HG03558 (cell line): ENCODE measurements around the gene NECAB3.
A peak's percentile ranks its signal among the peaks of the same experiment; 100 is the strongest.

Experiments
- ATAC-seq: cut with Tn5 transposase; IDR thresholded peaks from one replicate; pipeline ENCODE4 v1.9.1; 2021; ENCODE audit warnings: moderate number of reproducible peaks; ENCODE audit not compliant: unreplicated experiment; ENCODE audit errors: extremely low read depth

NECAB3 gene

DNA sequence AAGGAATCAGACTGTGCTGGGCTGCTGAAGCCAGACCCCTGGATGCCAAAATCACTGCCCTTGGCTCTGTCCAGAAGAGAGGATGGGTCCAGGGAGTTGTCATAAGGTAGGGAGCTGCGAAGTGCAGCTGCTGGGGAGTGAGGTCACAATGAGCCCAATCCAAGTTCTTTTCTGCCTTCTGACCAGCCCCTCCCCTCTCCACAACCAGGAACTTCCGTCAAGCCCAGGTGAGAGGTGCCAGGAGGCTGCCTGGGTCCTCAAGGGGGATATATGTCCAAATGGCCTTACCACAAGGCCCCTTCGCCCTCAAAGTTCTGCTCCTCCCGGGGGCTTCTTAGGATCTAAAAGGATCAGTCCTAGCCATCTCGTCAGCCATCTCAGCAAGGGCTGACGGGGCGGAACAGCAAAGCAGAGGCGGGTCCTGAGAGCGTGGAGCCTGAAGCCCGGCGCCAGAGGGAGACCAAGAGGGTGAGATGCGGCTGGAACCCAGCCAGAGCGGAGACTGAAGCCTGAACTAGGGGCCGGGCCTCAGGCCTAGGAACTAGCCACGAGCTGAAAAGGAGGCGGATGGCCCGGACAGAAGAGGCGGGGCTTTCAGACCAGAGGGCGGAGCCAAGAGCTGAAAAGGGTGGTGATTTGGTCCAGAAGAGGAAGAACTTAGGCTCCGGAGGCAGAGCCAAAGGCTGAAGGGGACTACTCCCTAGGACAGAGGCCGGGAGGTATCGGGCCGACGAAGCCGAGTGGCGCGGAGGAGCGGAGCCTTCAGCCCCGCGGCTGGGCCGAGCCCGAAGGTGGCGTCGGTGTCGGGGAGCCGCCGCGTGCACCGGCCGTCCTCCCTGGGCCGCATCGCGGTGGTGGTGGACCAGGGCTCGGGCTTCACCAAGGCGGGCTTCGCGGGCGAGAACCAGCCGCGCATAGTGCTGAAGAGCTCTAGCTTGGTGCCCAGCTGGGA is 7.7 kb downstream of the NECAB3 start, which contains the start of gene ACTL10:
ACTL10 (plus strand) TSS at position 651 of the 952 bp plus-strand sequence. CDS start 555 bp downstream, outside the sequence.
- ATAC-seq = peak; percentile 43

DNA sequence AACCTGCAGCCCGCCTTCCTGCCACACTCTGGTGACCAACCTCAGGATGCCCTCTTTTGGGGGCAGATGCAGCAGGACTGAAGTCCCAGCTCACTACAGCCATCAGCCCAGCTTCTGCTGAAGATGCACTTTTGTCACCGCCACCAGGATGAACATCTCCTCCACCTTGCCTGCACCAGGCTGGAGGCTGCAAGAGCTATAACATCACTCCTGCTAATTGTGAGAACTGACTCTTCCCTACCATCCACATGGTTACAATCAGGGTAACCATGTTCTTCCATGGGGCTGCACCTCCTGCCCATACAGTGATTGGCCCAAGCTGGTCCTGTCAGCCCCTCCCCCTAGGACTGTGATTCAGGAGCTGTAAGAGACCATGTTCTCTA is 9.5 kb downstream of the NECAB3 start:
- ATAC-seq = no peak

DNA sequence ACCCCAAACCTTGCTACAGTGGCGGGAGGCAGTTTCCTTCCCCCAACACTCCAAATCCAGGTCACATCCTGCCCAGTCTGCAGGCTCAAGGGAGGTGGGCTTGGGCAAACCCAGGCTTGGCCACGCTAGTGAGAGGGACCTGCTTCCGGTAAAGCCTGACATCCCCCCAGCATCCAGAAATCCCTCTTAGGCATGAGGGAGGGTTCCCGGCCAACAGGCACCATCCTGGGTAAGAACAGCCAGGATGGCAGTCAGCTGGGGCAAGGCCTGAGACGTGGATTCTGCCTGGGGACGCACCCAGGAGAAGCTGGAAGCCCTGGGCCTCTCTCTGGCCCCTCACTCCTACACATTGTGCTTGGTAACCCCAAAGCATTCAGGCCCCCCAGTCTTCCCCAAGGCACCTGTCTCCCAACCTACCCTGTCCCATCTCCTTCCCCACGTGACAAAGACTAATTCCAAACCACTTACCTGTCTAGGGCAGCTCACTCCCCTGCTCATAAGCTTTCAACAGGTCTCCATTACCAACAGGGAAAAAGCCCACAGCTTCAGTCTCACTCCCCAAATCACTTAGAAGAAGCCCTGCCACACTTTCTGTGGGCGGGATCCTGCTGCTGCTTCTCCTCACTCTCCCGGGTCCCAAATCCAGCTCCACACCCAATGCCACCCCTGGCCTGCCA is 10.0 kb downstream of the NECAB3 start:
- no peak for ATAC-seq

DNA sequence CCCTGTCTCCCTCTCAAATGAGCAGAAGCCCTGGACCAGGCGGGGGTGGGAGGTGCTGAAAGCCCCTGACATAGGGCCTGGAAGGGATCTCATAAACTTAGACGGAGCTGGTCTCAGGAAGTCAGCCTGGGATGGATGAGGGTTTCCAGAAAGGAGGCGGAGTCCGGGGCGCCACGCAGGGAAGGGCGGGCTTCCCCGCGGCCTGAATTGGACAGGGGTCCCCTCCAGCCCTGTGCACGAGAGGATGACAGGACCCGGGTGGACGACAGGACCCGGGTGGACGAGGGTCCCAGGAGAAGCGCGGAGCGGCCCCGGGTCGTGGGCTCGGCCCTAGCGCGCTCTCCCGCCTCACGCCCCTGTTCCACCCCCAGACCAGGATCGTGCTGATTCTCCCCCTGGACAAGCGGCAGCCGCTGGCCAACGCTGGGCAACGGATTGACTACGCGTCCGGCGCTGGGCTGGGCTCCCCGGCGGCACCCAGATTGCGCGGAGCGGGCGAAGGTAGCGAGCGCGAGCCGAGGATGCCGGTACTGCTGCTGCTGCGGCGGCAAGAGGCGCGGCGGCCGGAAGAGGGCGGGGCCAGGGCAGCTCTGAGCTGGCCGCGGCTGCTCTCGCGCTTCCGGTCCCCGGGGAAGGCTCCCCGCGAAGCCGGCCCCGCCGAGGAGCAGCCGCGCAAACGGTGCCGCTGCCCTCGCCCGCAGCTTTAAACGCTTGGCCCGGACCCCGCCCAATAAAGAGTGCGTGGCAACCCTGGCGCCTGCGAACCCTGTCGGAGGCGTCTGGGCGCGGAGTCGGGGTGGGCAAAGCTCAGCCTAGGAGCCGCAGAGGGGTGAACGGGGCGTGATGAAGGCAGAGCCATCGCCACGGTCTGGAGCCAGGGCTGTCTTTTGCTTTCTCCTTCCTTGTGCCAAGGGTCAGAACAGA is 10.8 kb downstream of the NECAB3 start:
- ATAC-seq = no peak

DNA sequence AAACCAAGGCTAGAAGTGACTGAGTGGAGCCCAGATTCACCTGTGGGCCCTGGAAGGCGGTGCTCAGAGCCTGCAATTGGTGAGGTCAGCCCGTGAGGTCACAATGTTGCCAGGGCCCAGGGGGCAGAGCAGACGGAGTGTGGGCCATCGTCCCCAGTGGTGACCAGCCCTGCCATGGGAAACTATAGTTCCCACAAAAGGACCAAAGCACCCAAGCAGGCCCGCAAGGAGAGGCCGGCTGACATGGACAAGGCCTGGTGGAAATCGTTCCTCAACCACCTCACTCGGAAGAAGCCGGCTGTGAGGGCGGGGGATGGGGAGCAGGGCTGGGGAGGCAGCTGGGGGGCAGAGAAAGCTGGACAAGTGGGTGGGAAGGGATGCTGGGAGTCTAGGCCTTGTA is 12.1 kb downstream of the NECAB3 start, which contains the start of gene C20orf144:
C20orf144 (plus strand) TSS at position 156 of the 400 bp plus-strand sequence; CDS start at position 175, 19 bp downstream.
- no peak for ATAC-seq

DNA sequence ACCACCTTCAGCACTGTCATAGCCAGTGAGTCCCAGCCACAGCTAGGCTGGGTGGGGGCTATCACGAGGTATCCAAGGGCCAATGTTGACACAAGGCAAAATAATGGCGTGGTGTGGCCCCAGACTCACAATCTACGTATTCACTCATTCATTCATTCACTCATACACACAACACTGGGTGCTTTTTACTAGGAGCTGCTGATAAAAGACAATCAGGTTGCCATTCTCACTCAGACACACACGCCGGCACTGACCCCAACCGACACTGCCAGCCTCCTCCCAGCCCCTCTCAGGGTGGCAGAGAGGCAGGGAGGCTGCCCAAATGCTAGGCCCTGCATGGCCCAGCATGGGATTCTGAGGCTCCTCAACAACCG is 13.6 kb downstream of the NECAB3 start:
- ATAC-seq = no peak

DNA sequence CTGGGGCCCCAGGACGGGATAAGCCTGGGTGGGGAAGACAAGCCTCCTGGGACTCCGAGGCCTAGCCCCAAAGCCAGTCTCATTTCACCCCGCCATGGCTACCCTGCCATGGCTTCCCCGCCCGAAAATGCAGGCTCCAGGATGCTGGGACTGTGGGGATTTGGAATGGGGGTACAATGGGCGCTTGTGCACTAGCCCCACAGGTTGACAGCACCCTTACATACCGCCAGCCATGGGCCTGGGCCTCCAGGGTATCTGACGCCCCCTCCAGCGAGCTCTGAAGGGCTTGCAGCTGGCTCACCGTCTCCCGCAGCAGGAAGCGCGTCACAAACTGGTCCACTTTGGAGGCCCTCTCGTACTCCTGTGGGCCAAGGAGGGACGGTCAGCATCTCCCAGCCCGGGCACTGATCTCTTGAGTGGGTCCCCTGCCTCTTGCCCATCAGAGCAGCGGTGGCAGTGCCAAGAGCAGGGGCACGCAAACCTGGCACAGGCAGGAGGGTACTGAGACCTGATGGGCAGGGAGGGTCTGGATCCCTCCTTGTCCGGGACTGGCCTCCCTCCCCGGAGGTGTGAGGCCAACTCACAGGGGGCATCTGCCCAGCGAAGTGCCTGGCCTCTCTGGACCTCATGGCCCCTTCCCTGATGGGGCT is 14.1 kb downstream of the NECAB3 start:
- ATAC-seq = no peak

DNA sequence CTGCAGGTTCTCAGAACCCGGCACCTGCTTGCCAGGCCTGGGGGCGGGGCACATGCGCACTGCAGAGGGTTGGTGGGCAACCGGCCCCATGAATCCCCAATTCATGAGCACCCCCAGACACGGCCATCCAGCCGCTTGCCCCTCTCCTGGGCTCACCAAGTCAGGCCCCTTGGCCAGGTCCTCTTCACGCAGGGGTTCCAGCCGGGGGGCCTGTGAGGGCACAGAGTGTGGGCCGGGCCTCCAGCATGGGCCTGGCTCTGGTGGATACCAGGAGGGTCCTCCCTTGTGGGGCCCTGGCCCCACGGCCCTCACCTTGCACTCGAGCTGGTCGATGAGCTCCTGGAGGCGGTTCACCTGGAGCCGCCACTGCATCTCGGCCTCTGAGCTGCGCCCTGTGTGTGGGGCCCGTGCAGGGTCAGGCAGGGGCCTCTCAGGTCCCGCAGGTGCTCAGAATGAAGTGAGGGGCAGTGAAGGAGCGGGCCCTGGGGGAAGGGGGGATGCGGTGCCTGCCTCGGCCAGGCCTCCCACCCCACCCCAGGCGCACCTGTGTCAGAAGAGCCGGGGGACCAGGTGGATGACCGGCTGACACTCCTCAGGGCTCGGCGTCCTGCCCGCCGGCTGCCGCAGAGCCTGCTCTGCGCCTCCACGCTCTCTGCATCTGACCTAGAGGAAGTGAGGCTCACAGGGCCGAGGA is 14.7 kb downstream of the NECAB3 start:
- no peak for ATAC-seq

DNA sequence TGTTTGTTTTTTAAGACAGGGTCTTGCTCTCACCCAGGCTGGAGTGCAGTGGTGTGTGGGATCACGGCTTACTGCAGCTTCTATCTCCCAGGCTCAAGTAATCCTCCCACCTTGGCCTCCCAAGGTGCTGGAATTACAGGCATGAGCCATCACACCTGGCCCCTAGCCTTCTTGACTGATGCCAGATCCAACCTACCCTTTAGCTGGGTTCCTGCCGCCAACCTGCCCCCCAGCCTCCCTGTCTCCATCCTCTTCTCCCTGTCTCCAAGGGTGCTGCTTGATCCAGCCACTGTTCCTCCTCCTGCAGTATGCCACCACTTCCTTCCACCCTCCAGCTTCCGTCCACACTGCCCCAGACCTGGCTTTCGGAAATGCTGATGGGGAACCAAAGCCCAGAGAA is 15.3 kb downstream of the NECAB3 start:
- no peak for ATAC-seq

DNA sequence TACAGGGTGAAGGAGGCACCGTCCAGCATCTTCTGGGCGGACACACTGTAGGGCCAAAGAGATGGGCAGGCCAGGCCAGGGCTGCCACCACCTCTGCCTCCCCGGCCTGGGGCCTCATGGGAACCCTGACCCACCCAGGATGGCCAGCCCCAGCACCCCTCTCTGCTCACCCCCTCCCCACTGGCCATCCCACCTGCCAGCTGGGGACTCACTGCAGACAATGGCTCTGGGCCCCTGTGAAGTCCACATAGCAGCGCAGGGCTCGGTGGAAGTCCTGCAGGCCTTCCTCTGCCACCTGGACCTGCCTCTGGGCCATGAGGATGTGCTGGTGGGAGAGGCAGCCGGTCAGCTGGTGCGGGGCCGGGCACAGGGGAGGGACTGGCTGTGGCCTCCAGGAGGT is 15.7 kb downstream of the NECAB3 start:
- no peak for ATAC-seq

DNA sequence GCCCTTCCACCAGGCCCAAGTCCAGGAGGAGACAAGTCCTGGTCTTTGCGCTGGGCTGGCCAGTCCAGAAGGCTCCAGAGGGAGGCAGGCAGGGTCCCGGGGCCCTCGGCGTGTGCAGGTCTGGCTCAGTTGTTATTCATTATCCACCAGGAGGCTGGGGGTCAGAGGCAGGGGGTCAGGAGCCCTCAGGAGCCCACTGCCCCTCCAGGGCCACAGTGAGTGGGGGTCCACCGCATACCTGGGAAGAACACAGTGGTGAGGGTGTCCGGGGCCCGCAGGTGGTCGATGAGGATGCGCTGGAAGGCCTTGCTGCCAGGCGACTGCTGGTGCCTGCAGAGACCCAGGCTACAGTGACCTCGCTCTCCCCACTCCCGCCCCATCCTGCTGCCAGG is 16.5 kb downstream of the NECAB3 start:
- no peak for ATAC-seq

DNA sequence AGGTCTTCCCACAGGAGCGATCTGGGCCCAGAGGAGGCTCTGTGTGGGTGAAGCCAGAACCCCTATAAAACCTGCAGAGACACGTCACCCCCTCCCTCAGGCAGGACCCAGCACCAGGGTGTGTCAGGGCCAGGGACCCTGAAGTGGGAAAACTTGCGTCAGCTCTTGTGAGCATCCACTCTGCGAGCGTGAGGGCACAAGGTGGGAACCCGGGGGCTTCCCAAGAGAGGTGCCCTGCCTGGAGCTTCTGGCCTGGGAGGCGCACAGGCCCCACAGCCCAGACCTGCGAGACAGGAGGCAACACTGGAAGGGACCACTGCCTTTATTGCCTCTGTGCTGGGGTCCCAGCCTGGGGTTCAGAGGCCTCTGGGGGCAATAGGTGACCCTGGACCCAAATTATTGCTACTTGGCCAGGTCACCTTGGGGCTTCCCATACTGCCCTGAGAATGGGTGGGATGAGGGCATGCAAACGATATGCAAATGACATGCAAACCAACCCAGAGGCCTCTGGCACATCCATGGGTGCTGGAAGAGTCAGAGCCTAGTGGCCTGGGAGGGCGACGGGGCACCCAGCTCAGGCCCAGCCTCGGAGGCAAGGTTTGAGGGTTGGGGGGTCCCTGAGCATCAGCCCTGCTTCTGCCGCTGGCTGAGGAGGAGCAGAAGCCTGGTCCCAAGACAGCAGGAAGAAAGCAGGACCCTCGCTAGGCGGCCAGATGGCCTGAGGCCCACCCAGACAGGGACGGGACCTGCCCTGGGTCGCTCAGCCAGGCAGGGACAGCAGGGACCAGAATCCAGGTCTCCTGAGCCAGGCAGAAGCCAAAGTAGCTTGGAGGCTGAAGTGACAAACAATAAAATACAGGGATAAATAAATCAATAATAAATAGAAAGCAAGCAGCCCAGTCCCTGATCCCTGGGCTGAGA is 17.2 kb downstream of the NECAB3 start:
- ATAC-seq = no peak

DNA sequence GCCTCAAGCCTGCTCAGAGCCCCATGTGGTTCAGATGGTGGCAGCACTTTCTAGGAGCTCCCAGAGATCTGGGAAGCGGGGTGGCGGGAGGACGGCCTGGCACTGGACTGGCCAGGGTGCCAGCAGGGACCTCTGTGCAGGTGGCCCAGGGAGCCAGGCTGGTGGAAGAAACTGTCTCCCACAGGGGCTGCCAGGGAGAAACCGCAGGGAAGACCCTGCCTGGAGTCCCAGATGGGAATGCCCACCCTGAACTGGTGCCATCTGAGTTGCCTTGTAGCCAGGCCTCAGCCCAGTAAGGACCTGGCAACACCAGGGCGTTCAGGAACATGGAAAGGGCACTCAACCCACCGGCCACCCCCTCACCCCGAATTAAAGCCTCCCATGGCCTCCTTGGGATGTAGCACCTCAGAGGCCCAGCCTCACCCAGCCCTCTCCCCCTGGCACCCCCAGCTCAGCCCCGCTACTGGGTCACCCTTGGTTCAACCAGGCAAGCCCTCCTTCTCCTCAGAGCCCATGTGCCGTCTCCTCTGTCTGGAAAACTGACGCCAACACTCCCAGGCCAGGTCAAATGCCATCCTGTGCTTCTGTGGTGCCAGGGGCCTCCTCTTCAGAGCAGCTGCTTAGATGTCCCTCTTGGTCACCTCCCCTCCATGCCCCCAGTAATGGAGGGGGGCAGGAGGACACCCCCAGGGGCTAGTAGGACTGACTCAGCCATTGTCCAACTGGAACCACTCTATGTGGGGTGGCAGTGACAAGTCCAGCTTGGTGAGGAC is 18.0 kb downstream of the NECAB3 start:
- ATAC-seq = no peak

DNA sequence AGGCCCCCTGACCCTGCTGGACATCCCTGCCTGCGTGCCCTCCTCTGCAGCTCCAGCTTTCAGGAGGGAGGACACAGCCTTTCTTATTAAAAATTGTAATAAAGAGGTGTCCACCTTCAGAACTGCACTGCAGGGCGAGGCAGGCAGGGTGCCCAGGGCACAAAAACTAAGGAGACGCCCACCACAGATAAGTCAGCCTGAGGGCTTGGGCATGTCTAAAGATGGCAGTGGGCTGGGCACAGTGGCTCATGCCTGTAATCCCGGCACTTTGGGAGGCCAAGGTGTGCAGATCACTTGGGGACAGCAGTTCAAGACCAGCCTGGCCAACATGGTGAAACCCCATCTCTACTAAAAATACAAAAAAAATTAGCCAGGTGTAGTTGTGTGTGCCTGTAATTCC is 19.1 kb downstream of the NECAB3 start:
- ATAC-seq = no peak

DNA sequence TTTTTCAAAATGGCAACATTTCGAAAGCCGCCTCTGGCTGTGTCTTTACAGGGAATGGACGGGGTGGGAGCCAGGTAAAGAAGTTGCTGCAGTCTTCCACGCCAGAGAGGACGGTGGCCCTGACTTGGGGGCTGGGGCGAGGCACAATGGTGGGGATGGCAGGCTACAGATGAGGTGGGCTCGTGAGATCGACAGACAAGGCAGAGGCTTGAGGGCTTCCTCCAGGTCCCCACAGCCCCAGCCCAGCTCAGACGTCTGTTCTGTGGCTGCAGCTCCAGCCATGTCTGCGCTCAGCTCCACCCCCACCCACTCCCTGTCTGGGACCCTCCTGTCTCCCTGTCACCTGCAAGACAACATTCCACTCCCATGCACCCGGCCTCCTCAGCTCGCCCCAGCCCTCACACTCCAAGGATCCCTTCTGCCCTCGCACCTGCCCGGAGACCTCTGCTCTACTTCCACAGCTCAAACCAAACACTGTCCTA is 19.5 kb downstream of the NECAB3 start:
- ATAC-seq = no peak

DNA sequence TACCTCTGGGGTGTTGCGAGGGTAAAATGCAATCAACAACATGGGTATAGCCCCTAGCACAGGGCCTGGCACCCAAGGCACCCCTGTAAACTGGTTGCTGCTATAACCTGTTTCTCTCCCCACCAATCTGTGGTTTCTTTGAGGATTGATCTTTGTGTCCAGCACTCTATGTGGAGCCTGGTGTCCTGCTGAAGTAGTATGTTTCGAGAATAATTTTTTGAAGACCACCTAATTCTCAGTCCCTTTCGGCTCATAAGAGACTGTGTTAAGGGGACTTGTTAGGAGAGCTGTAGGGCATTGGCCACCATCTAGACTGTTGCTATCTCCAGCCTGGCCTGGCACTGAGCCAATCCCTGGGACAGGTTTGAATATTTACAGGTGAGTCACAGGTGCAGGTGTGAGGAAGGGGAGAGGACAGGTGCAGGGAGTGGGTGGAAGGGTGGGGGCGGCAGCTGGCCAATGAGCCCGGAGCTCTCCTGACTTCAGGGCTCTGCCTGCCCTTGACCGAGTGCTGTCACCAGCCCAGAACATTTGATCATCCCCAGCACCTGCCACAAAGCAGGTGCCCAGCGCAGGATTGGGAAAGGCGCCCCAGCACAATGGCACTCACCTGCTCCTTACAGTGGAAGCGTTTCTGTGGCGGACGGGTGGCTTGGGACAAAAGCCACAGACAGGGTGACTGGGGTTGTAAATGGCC is 20.2 kb downstream of the NECAB3 start:
- no peak for ATAC-seq
